ENCODE measurements around the gene MTX2.

Gene MTX2

DNA sequence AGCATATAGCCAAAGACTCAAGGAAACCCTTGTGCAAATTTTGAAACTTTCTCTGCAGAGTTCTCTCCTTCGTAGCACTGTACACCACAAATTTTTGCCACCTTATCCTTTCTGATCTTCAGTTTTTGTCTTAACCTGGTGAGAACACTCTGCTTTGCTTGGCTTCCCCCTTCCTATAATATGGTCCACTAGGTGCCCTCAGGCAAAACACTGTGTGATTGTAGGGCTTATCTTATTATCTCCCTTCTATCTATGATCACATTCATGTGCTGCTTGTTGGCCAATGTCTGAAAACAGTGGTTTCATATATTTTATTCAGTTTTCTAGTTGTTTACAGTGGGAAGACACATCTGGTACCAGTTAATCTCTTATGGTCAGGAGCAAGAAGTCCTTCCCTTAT is 111.1 kb downstream of the MTX2 start:
- DNase-seq: no peak

DNA sequence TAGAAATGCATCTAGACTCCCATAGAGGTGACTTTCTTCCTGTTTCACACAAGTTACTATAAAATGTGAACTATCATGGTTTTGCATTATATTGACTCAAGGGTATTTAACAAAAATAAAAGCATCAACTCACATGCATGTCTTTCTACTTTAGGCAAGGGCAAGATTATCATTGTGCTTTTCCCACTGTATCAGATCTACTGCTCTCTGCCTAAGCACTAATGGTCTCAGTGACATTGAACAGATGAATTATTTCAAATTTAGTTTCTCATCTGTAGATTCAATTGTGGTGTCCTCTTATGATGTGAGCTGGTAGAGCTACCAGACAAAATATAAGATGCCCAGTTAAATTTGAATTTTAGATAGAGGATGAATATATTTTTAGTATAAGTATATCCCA is 113.9 kb downstream of the MTX2 start:
- no peak for DNase-seq

DNA sequence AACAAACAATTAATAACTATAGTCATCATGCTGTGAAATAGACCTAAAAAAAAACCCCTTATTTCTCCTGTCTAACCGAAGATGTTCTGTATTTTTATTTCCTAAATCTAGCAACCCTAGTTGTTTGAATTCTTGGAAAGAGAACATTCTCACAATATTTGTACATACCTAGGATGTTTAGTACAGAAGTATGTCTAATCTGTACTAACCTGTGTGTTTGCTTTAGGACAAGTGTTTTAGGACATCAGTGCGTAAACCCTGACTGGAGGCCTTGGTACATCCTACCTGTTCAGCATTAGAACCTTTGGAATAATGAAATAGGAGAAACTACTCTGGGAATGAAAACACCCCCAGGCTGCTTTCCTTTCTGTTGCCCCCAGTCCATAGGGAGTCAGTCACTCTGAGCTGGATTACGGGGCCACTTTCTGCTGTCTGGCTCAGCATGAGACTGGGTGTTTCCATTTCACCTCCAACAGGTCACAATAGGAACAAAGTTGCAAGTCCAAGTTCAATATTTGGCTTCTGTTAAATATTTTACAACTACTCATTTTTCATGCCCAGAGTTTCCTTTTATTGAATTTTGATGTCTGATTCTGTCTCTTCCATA is 114.7 kb downstream of the MTX2 start:
- no peak for DNase-seq

DNA sequence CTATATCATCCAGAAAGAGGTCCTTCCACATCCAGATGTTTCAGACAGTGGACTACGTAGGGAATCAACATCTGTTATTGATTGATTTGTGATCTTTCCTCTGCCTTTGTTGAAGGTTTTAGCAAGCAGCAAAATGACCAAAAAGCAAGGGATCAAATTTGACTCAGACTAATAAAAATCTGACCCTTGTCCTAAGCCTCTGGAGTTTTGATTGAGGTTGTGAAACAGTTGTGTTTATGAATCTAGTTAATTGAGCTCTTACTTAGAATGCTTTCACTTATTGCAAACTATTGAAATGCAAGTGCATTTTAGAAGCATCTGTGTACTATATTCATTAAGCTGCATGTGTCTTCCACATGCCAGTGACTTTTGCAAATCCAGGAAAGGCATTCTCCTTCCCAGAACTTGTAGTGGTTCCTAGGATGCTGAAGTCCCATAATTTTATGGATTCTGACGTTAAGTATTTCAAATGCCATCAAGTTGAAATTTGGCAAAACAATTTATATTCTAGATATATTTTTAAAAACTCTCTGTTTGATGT is 116.0 kb downstream of the MTX2 start:
- DNase-seq: no peak

DNA sequence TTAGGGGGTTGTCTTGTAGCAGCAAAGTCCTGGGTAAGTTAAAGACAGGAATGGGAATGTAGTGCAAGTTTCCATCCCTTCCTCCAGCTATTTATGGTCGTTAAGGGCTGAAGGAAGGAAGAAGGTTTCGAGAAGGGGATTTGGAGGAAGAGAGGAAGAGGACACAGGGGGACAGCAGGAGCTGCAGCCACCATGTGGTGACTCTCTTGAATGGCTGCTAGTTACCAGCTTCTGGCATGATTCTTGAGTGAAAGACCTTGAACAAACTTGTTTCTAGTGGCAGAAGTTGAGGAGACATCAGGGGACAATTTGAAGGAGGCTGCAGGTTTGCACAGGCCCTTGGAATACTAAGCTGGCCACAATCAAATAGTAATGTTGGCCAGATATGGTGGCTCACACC is 116.6 kb downstream of the MTX2 start:
- no peak for DNase-seq
